SU-DHL-6 (cell line): ENCODE data around the gene TNP1.

Experiments
- CTCF ChIP-seq: fragments of 200-600 bp; sonication (generic); IDR thresholded peaks from one replicate; pipeline ENCODE4 v1.5.1; 2017; ENCODE audit warnings: antibody characterized with exemption, mild to moderate bottlenecking, low read length, moderate library complexity; ENCODE audit not compliant: insufficient read depth, poor library complexity, severe bottlenecking
- EZH2phosphoT487 ChIP-seq: fragments of 200-600 bp; sonication (generic), shearing (Covaris generic); conservative IDR thresholded peaks from 2 replicates; pipeline ENCODE4 v1.6.1; 2018; ENCODE audit warnings: mild to moderate bottlenecking, antibody characterized with exemption, low read length, moderate library complexity, mixed read lengths

- no peak for TF ChIP-seq CTCF
- TF ChIP-seq EZH2phosphoT487, result no peak
Measured at GRCh38 chr2:216877085-216877484, 17.2 kb upstream of the TNP1 start.
